ENCODE measurements around the gene PITX1. TPM values are rescaled to one million over a fixed set of nuclear protein-coding genes. Genes with fewer than 3 reads are reported as not detected.

Gene PITX1
- total and polyA plus RNA-seq, 2 of the 13 experiments (the other 11 are each of a cell fraction or from before 2014, with no cell fraction given) = 11.7 to 20.2 TPM

DNA sequence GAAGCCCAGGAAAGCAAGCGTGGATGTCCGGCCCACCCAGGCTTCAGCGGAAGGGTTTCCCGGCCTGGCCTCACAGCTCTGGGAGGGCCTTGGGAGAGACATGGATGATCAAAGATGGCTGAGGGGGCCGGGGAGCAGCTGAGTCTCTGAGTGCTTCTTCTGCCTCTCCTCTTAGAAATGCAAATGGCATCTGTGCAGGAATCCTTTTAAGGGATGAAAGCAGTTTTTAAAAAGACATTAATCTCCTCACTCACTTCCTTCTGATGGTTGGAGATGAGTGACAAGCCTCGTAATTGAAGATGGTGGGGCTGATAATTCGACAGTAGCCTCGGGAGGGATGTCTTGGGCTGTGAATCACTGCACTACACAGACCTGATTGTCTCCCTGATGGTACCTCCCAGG lies 24.3 kb upstream of the PITX1 start:
- FAIRE-seq (no peak), ATAC-seq (no peak), DNase-seq (ENCODE audit: low spot score) (no peak)
- TF ChIP-seq POLR2AphosphoS5 (IDR thresholded peaks at IDR 0.05; ENCODE audit: low read depth, low read length) (no peak), NFYC (CRISPR knock-in tag; IDR thresholded peaks at IDR 0.05) (no peak)
- in situ Hi-C loops (cut with HindIII; ENCODE audit: extremely low pct_ligation_motif_present, low pct_unique_long_range_greater_than_20kb) = no loop called here
- Histone ChIP-seq H3K4me2 (ENCODE audit: low read depth, low read length) (no peak overlapping the region), H3K4me1 (ENCODE audit: insufficient read depth, low read length) (peaks cover 15% of the 10 kb centered on the region), H3K9ac (ENCODE audit: insufficient read depth, low read depth, low read length) (no peak overlapping the region), H3K9me3 (ENCODE audit: low read length) (no peaks in the 10 kb centered on the region), H3K79me2 (ENCODE audit: insufficient read depth, low read length) (no peaks in the 10 kb centered on the region), H3K4me3 (replicated peaks in 1 of 3; ENCODE audit: insufficient read depth in 1 of 3, low read depth in 2 of 3, low read length in 3 of 3) (no peak overlapping the region), H3K27ac (ENCODE audit: extremely low read length, insufficient read depth, low read length) (no peak overlapping the region), H3K27me3 (ENCODE audit: control insufficient read depth in 1 of 2, insufficient read depth in 2 of 2, low read length in 2 of 2) (no peaks in the 10 kb centered on the region), H4K20me1 (ENCODE audit: insufficient read depth, low read length) (no peaks in the 10 kb centered on the region), H2AFZ (ENCODE audit: low read length) (no peak overlapping the region), H3K36me3 (replicated peaks in 1 of 2; ENCODE audit: control insufficient read depth in 1 of 2, insufficient read depth in 2 of 2, low read length in 2 of 2) (no peaks in the 10 kb centered on the region)
- ChIA-PET CTCF (ENCODE audit: low intra/inter-chr PET ratio, low total read pairs) (no interaction called here), POLR2A (no interaction called here)
- intact Hi-C loops (cut with micrococcal nuclease; ENCODE audit: unreplicated experiment) = no loop called here
- WGBS (ENCODE audit: low lambda C conversion rate) = 75% methylated on average over 5 of the region's 8 CpGs
- BruUV-seq (replicated peaks) = no TSS peak

DNA sequence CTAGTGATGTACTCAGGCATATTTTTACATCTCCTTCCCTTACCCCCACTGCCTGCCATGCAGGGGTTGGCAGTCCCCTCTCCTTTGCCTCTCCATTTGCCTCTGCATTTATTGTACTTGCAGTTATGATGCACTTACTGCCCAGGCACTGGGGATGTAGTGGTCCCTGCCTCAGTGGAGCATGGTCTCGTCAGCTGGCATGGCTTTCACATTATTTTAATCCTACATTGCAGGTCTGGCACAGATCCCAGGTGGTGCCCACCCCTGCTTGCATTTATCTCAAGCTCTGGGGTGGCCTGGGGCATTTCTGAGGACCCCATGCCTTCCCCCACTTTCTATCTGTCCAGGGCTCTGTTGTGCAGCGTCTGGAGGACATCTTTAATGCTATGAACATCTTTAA lies 23.2 kb upstream of the PITX1 start:
- DNase-seq (ENCODE audit: low spot score) = no peak

More for the DNA sequence above, 23.2 kb upstream of the PITX1 start:
- FAIRE-seq = no peak
- ChIA-PET POLR2A (no interaction called here), CTCF (ENCODE audit: low intra/inter-chr PET ratio, low total read pairs) (no interaction called here)
- ATAC-seq = no peak
- no peaks in the 10 kb centered on the region for H3K9me3 ChIP-seq (ENCODE audit: low read length)
- intact Hi-C loops (cut with micrococcal nuclease; ENCODE audit: unreplicated experiment) (no loop called here), in situ Hi-C loops (cut with HindIII; ENCODE audit: extremely low pct_ligation_motif_present, low pct_unique_long_range_greater_than_20kb) (no loop called here)
- H3K4me2 ChIP-seq (ENCODE audit: low read depth, low read length) = no peak overlapping the region
- TF ChIP-seq KDM1A (CRISPR knock-in tag; IDR thresholded peaks at IDR 0.05) (no peak), ONECUT2 (CRISPR knock-in tag; IDR thresholded peaks at IDR 0.05) (no peak), POLR2AphosphoS2 (IDR thresholded peaks at IDR 0.05; ENCODE audit: low read depth, low read length) (no peak), ZNF121 (CRISPR knock-in tag; IDR thresholded peaks at IDR 0.05) (no peak), PHF20 (CRISPR knock-in tag; IDR thresholded peaks at IDR 0.05) (no peak), ZNF432 (CRISPR knock-in tag; IDR thresholded peaks at IDR 0.05; ENCODE audit: borderline replicate concordance) (no peak)
- TF ChIP-seq, protein P1, sequence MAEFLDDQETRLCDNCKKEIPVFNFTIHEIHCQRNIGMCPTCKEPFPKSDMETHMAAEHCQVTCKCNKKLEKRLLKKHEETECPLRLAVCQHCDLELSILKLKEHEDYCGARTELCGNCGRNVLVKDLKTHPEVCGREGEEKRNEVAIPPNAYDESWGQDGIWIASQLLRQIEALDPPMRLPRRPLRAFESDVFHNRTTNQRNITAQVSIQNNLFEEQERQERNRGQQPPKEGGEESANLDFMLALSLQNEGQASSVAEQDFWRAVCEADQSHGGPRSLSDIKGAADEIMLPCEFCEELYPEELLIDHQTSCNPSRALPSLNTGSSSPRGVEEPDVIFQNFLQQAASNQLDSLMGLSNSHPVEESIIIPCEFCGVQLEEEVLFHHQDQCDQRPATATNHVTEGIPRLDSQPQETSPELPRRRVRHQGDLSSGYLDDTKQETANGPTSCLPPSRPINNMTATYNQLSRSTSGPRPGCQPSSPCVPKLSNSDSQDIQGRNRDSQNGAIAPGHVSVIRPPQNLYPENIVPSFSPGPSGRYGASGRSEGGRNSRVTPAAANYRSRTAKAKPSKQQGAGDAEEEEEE (CRISPR knock-in tag; IDR thresholded peaks at IDR 0.05; ENCODE audit: borderline replicate concordance) = no peak
- TF ChIP-seq, protein P2, sequence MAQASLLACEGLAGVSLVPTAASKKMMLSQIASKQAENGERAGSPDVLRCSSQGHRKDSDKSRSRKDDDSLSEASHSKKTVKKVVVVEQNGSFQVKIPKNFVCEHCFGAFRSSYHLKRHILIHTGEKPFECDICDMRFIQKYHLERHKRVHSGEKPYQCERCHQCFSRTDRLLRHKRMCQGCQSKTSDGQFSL (CRISPR knock-in tag; IDR thresholded peaks at IDR 0.05) = no peak
- TF ChIP-seq, protein P3, sequence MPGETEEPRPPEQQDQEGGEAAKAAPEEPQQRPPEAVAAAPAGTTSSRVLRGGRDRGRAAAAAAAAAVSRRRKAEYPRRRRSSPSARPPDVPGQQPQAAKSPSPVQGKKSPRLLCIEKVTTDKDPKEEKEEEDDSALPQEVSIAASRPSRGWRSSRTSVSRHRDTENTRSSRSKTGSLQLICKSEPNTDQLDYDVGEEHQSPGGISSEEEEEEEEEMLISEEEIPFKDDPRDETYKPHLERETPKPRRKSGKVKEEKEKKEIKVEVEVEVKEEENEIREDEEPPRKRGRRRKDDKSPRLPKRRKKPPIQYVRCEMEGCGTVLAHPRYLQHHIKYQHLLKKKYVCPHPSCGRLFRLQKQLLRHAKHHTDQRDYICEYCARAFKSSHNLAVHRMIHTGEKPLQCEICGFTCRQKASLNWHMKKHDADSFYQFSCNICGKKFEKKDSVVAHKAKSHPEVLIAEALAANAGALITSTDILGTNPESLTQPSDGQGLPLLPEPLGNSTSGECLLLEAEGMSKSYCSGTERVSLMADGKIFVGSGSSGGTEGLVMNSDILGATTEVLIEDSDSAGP (CRISPR knock-in tag; IDR thresholded peaks at IDR 0.05; ENCODE audit: borderline replicate concordance) = no peak
- TF ChIP-seq, protein P4, sequence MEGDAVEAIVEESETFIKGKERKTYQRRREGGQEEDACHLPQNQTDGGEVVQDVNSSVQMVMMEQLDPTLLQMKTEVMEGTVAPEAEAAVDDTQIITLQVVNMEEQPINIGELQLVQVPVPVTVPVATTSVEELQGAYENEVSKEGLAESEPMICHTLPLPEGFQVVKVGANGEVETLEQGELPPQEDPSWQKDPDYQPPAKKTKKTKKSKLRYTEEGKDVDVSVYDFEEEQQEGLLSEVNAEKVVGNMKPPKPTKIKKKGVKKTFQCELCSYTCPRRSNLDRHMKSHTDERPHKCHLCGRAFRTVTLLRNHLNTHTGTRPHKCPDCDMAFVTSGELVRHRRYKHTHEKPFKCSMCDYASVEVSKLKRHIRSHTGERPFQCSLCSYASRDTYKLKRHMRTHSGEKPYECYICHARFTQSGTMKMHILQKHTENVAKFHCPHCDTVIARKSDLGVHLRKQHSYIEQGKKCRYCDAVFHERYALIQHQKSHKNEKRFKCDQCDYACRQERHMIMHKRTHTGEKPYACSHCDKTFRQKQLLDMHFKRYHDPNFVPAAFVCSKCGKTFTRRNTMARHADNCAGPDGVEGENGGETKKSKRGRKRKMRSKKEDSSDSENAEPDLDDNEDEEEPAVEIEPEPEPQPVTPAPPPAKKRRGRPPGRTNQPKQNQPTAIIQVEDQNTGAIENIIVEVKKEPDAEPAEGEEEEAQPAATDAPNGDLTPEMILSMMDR (CRISPR knock-in tag; IDR thresholded peaks at IDR 0.05) = no peak
- H3K4me1 ChIP-seq (ENCODE audit: insufficient read depth, low read length) = peaks cover 18% of the 10 kb centered on the region
- H3K27ac ChIP-seq (ENCODE audit: extremely low read length, insufficient read depth, low read length) = no peak overlapping the region
- H4K20me1 ChIP-seq (ENCODE audit: insufficient read depth, low read length) = no peaks in the 10 kb centered on the region
- H3K79me2 ChIP-seq (ENCODE audit: insufficient read depth, low read length) = no peaks in the 10 kb centered on the region
- WGBS (ENCODE audit: low lambda C conversion rate) = 94% methylated on average over 2 of the region's 2 CpGs
- no peak overlapping the region for H3K9ac ChIP-seq (ENCODE audit: insufficient read depth, low read depth, low read length)
- no peaks in the 10 kb centered on the region for H3K27me3 ChIP-seq (ENCODE audit: control insufficient read depth in 1 of 2, insufficient read depth in 2 of 2, low read length in 2 of 2)
- H3K36me3 ChIP-seq (replicated peaks in 1 of 2; ENCODE audit: control insufficient read depth in 1 of 2, insufficient read depth in 2 of 2, low read length in 2 of 2) = no peaks in the 10 kb centered on the region
- no TSS peak for BruUV-seq (replicated peaks)
- H2AFZ ChIP-seq (ENCODE audit: low read length) = no peak overlapping the region
- H3K4me3 ChIP-seq (replicated peaks in 1 of 3; ENCODE audit: insufficient read depth in 1 of 3, low read depth in 2 of 3, low read length in 3 of 3) = no peak overlapping the region
